Vagina (tissue), 2 donors: ENCODE results near the gene PHF13.

Experiments
- POLR2AphosphoS5 ChIP-seq, 2 donors: sonication (generic); formaldehyde crosslinking; IDR thresholded peaks; one replicate each; pipeline ENCODE4 v1.9.0; 2017; ENCODE audit warnings: antibody characterized with exemption in 2 of 2, mild to moderate bottlenecking in 2 of 2, low read depth in 1 of 2; ENCODE audit not compliant: insufficient read depth in 1 of 2
- TF ChIP-seq, protein P1 (sequence below), 3 experiments: fragments of 450-650 bp in 2 of 3; fragments of 200-600 bp in 1 of 3; sonication (generic) in 1 of 3; IDR thresholded peaks; one replicate each; pipeline ENCODE4 v1.5.1; 2017 to 2019; ENCODE audit warnings: antibody characterized with exemption in 3 of 3, mild to moderate bottlenecking in 2 of 3, moderate library complexity in 2 of 3

DNA sequence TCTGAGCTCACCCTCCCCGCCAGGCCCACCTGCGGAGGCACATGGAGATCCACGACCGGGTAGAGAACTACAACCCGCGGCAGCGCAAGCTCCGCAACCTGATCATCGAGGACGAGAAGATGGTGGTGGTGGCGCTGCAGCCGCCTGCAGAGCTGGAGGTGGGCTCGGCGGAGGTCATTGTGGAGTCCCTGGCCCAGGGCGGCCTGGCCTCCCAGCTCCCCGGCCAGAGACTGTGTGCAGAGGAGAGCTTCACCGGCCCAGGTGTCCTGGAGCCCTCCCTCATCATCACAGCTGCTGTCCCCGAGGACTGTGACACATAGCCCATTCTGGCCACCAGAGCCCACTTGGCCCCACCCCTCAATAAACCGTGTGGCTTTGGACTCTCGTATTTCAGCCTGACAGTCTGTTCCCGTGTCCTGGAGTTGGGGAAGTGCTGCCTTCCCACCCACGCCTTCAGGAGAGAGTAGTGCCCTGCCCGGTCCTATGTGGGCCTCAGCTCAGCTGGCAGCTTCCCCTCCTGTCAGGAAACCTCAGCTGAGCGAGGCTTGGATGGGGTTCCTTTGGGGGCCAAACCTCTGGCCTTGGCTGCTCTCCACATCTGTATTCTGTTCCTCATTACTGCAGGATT lies 24.5 kb upstream of the PHF13 start:
- TF ChIP-seq, protein P1, sequence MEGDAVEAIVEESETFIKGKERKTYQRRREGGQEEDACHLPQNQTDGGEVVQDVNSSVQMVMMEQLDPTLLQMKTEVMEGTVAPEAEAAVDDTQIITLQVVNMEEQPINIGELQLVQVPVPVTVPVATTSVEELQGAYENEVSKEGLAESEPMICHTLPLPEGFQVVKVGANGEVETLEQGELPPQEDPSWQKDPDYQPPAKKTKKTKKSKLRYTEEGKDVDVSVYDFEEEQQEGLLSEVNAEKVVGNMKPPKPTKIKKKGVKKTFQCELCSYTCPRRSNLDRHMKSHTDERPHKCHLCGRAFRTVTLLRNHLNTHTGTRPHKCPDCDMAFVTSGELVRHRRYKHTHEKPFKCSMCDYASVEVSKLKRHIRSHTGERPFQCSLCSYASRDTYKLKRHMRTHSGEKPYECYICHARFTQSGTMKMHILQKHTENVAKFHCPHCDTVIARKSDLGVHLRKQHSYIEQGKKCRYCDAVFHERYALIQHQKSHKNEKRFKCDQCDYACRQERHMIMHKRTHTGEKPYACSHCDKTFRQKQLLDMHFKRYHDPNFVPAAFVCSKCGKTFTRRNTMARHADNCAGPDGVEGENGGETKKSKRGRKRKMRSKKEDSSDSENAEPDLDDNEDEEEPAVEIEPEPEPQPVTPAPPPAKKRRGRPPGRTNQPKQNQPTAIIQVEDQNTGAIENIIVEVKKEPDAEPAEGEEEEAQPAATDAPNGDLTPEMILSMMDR (IDR thresholded peaks at IDR 0.05) = no peak
- no peak for TF ChIP-seq POLR2AphosphoS5 (IDR thresholded peaks at IDR 0.05; ENCODE audit: insufficient read depth in 1 of 2, low read depth in 1 of 2)
